ENCODE results near the gene CNTN4. TPM values are rescaled to one million over a fixed set of nuclear protein-coding genes. Genes with fewer than 3 reads are reported as not detected.

CNTN4 gene
- total RNA-seq, 4 donors from 2014 or later = 6.6 to 10.7 (median 9.7) TPM

DNA sequence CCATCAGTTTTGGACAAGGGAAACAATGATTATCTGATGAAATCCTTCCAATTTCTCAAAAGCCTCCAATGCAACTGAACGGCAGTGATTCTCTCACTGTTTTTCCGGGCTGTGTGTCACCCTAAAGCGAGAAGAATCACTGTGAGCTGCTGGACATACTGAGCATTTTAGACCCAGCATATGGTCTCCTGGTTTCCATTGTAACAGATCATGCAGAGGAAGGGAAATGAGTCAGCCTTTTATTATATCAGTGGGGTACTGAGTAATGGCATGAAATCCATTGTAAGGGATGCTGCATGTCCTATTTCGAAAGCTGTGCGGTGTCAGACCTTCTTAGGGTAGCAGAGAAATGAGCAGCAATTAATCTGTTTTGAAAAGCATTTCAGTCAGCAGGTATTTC, 724.4 kb downstream of the CNTN4 start:
- intact Hi-C loops (cut with DNase I) = no loop called here
- H3K9me3 ChIP-seq = no peaks in the 10 kb centered on the region
- no peaks in the 10 kb centered on the region for H3K27me3 ChIP-seq
- no peaks in the 10 kb centered on the region for H3K4me1 ChIP-seq
- WGBS = 69% methylated on average over 5 of the region's 5 CpGs
- TF ChIP-seq EP300 (IDR thresholded peaks at IDR 0.05) (no peak), POLR2A (IDR thresholded peaks at IDR 0.05; ENCODE audit: low read depth) (no peak), POLR2AphosphoS5 (IDR thresholded peaks at IDR 0.05) (no peak)
- TF ChIP-seq, protein P1, sequence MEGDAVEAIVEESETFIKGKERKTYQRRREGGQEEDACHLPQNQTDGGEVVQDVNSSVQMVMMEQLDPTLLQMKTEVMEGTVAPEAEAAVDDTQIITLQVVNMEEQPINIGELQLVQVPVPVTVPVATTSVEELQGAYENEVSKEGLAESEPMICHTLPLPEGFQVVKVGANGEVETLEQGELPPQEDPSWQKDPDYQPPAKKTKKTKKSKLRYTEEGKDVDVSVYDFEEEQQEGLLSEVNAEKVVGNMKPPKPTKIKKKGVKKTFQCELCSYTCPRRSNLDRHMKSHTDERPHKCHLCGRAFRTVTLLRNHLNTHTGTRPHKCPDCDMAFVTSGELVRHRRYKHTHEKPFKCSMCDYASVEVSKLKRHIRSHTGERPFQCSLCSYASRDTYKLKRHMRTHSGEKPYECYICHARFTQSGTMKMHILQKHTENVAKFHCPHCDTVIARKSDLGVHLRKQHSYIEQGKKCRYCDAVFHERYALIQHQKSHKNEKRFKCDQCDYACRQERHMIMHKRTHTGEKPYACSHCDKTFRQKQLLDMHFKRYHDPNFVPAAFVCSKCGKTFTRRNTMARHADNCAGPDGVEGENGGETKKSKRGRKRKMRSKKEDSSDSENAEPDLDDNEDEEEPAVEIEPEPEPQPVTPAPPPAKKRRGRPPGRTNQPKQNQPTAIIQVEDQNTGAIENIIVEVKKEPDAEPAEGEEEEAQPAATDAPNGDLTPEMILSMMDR (IDR thresholded peaks at IDR 0.05) = no peak
- H3K27ac ChIP-seq (replicated peaks in 1 of 4) = no peak overlapping the region
- H3K4me3 ChIP-seq = no peak overlapping the region
- H3K36me3 ChIP-seq = no peaks in the 10 kb centered on the region
- DNase-seq (ENCODE audit: extremely low spot score) = no peak

DNA sequence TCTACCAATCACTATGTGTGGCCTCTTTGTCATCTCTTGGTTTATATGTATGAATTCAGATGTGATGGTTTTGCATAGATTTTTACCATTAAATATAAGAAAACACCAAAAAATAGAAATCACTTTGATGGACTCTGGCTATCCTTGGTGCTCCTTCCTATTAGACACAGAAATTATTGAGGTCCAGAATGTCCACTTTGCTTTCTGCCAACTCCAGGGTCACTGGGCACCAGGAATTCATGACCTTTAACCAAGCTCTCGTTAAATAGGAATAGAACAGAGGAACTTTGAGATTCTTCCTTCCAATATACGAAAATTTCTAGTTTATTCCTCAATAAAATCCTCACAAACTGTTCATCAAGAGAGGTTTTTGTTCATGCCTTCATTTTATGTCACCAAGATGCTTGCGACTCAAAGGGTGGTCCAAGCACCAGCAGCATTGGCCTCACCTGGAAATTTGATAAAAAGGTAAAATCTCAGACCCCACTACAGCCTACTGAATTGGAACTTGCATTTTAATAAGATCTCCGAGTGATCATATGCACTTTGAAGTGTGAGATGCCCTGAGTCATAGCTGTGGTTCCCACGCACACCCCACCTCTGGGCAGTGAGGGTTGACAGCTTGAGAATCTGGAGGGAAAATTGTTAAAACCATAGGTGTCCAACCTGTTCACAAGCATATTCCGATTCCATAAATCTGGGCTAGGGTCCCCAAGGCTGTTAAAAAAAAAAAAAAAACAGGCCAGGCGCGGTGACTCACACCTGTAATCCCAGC, 725.0 kb downstream of the CNTN4 start:
- Histone ChIP-seq H3K4me1 (no peaks in the 10 kb centered on the region), H3K9me3 (no peaks in the 10 kb centered on the region), H3K27me3 (no peaks in the 10 kb centered on the region), H3K4me3 (no peak overlapping the region), H3K36me3 (no peaks in the 10 kb centered on the region), H3K27ac (replicated peaks in 1 of 4) (no peak overlapping the region)
- DNase-seq (ENCODE audit: extremely low spot score) = no peak
- intact Hi-C loops (cut with DNase I) = no loop called here
- TF ChIP-seq, protein P1 (IDR thresholded peaks at IDR 0.05) = no peak
- no peak for TF ChIP-seq POLR2AphosphoS5 (IDR thresholded peaks at IDR 0.05)
- 90% methylated on average over 8 of the region's 8 CpGs for WGBS

DNA sequence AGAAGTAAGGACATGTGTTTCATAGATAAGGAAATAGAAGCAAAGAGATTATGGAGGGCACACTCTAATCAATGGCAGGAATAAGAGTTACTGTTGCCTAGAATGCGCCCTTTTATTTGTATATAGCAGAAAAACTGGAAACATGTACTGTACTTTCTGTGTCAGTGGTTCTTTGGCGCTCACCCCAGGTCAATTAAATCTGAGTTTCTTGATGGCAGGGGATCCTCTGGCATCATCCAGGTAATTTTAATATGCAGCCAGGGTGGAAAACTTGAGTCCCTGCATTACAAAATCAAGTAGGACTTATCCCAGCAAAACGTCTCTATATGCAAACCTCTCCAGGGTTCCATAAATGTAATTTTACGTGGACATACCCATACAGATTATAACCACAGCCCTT, 727.4 kb downstream of the CNTN4 start:
- Histone ChIP-seq H3K9me3 (no peaks in the 10 kb centered on the region), H3K27me3 (no peaks in the 10 kb centered on the region), H3K4me3 (no peak overlapping the region), H3K36me3 (no peaks in the 10 kb centered on the region), H3K4me1 (no peaks in the 10 kb centered on the region), H3K27ac (replicated peaks in 1 of 4) (no peak overlapping the region)
- TF ChIP-seq EP300 (IDR thresholded peaks at IDR 0.05) = no peak
- TF ChIP-seq, protein P1 (IDR thresholded peaks at IDR 0.05) = no peak
- TF ChIP-seq POLR2A (IDR thresholded peaks at IDR 0.05; ENCODE audit: low read depth) = no peak
- no peak for TF ChIP-seq POLR2AphosphoS5 (IDR thresholded peaks at IDR 0.05)
- 95% methylated on average over 4 of the region's 4 CpGs for WGBS
- intact Hi-C loops (cut with DNase I) = no loop called here
- no peak for DNase-seq (ENCODE audit: extremely low spot score)

DNA sequence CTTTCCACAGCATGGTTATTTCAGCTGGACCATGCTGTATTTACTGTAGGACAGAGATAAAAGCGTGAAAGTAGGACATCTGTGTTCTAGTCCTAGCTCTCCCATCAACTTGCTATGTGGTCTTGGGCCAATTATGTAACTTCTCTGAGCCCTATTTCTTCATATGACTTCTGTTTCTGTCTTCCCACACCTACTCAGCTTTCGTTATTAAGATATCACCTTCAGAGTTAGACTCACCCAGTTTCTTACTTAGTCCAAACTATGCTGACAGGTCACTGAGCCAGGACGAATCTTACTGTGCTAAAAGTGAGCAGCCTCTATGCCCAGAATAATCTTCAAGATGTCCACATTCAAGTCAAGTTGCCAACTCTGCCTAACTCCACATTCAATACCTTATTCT, 727.8 kb downstream of the CNTN4 start:
- TF ChIP-seq, protein P1 (IDR thresholded peaks at IDR 0.05) = no peak
- TF ChIP-seq EP300 (IDR thresholded peaks at IDR 0.05) = no peak
- no peak for TF ChIP-seq POLR2A (IDR thresholded peaks at IDR 0.05; ENCODE audit: low read depth)
- TF ChIP-seq POLR2AphosphoS5 (IDR thresholded peaks at IDR 0.05) = no peak
- H3K4me1 ChIP-seq = no peaks in the 10 kb centered on the region
- 72% methylated on average over 3 of the region's 3 CpGs for WGBS
- no peaks in the 10 kb centered on the region for H3K27me3 ChIP-seq
- H3K36me3 ChIP-seq = no peaks in the 10 kb centered on the region
- no peak overlapping the region for H3K27ac ChIP-seq (replicated peaks in 1 of 4)
- intact Hi-C loops (cut with DNase I) = no loop called here
- H3K4me3 ChIP-seq = no peak overlapping the region
- no peak for DNase-seq (ENCODE audit: extremely low spot score)
- no peaks in the 10 kb centered on the region for H3K9me3 ChIP-seq

DNA sequence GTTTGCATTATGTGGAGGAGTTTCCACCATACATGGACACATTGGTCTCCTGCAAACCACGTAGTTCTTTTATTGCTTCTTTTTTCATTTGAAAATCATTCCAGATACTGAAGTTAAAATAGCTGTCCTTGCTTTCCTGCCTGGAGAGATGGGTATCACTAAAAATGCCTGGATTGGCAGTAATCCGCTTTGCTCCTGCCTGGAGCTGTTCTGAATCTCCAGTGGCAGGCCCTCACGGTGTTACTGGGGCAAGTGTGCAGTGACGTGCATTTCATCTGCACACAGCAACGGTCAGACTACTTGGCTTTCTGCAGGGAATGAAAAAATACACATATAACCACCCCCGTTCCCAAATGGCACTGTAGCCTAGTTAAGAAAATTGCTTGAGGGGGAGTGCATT, 738.6 kb downstream of the CNTN4 start:
- no peaks in the 10 kb centered on the region for H3K4me1 ChIP-seq
- WGBS = 62% methylated on average over 6 of the region's 6 CpGs
- intact Hi-C loops (cut with DNase I) = no loop called here
- no peak overlapping the region for H3K4me3 ChIP-seq
- TF ChIP-seq EP300 (IDR thresholded peaks at IDR 0.05) (no peak), POLR2AphosphoS5 (IDR thresholded peaks at IDR 0.05) (no peak), POLR2A (IDR thresholded peaks at IDR 0.05; ENCODE audit: low read depth) (no peak)
- TF ChIP-seq, protein P1 (IDR thresholded peaks at IDR 0.05) = no peak
- DNase-seq (ENCODE audit: extremely low spot score) = no peak
- H3K27me3 ChIP-seq = no peaks in the 10 kb centered on the region
- no peaks in the 10 kb centered on the region for H3K36me3 ChIP-seq
- H3K9me3 ChIP-seq = no peaks in the 10 kb centered on the region
- no peak overlapping the region for H3K27ac ChIP-seq (replicated peaks in 1 of 4)
